Gastroesophageal sphincter (tissue), 3 donors: ENCODE results near the gene DYNLT2.

Experiments
- EP300 ChIP-seq: sonication (generic); formaldehyde crosslinking; IDR thresholded peaks from one replicate; pipeline ENCODE4 v1.6.1; 2017; ENCODE audit warnings: antibody characterized with exemption, mild to moderate bottlenecking
- POLR2AphosphoS5 ChIP-seq: sonication (generic); formaldehyde crosslinking; IDR thresholded peaks from one replicate; pipeline ENCODE4 v1.6.1; 2017; ENCODE audit warnings: antibody characterized with exemption
- TF ChIP-seq, protein P1 (sequence below), 4 experiments: fragments of 200-600 bp in 2 of 4; fragments of 450-650 bp in 2 of 4; sonication (generic) in 1 of 4; IDR thresholded peaks; one replicate each; pipeline ENCODE4 v1.5.1; 2017 to 2019; ENCODE audit warnings: antibody characterized with exemption in 4 of 4, mild to moderate bottlenecking in 2 of 4, moderate library complexity in 2 of 4

DNA sequence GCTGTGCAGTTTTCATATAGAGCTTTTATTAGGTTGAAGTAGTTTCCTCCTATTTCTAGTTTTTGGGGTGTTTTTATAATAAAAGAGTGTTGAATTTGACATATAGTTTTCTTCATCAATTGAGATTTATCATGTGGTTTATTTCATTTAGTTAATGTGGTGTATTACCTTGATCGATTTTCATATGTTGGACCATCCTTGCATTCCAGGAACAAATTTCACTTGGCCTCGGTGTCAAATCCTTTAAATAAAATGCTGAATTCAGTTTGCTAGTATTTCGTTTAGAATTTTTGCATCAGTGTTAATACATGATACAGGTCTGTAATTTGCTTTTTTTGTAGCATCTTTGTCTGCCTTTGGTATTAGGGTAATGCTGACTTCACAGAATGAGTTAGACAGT, 6.0 kb downstream of the DYNLT2 start:
- TF ChIP-seq, protein P1, sequence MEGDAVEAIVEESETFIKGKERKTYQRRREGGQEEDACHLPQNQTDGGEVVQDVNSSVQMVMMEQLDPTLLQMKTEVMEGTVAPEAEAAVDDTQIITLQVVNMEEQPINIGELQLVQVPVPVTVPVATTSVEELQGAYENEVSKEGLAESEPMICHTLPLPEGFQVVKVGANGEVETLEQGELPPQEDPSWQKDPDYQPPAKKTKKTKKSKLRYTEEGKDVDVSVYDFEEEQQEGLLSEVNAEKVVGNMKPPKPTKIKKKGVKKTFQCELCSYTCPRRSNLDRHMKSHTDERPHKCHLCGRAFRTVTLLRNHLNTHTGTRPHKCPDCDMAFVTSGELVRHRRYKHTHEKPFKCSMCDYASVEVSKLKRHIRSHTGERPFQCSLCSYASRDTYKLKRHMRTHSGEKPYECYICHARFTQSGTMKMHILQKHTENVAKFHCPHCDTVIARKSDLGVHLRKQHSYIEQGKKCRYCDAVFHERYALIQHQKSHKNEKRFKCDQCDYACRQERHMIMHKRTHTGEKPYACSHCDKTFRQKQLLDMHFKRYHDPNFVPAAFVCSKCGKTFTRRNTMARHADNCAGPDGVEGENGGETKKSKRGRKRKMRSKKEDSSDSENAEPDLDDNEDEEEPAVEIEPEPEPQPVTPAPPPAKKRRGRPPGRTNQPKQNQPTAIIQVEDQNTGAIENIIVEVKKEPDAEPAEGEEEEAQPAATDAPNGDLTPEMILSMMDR (IDR thresholded peaks at IDR 0.05), result no peak
- TF ChIP-seq POLR2AphosphoS5 (no peak), EP300 (no peak)
